KBM-7 (cell line): Measurements from ENCODE around the gene RSPO4.
A peak's percentile ranks its signal among the peaks of the same experiment; 100 is the strongest.

Experiments used
- DNase-seq: peaks from one replicate; pipeline ENCODE4 v3.0.0-alpha.2; 2015
- in situ Hi-C: fragments of 300-500 bp; cut with MboI; formaldehyde crosslinking; loops from 2 replicates; pipeline ENCODE4 v1.14.3; 2020; ENCODE audit warnings: low sequenced_read_pairs, low pct_unique_long_range_greater_than_20kb, mixed read lengths

The RSPO4 gene

DNA sequence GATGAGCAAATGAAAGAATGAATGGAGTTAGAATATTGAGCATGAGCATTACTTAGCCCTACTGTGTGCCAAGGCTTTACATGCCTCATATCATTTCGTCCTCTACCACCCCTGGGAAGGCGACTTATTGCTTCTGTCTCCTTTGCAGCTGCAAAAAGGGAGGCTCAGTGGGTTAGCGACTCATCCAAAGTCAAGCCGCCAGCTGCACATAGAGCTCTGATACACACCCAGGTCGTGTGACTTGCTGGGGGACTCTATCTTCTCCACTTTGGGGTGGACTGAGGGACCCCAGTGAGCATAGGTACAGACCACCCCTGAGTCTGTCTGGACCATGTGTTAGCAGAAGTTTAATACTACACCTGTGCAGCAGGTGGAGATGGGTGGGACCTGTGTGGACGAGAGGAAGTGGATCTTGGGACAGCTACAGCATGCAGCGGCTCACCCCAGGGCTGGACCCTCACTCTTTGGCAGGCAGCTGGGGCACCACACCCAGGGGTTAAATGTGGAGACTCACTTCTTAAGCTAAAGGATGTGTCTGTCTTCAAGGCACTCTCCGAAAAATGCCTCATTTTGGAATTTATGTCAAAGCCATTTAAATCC lies 49.8 kb downstream of the RSPO4 start:
- in situ Hi-C loops = loop anchor here (10.0 kb wide), 1 partner anchor 137 kb away; no protein-coding TSS in a partner anchor
- DNase-seq = no peak

DNA sequence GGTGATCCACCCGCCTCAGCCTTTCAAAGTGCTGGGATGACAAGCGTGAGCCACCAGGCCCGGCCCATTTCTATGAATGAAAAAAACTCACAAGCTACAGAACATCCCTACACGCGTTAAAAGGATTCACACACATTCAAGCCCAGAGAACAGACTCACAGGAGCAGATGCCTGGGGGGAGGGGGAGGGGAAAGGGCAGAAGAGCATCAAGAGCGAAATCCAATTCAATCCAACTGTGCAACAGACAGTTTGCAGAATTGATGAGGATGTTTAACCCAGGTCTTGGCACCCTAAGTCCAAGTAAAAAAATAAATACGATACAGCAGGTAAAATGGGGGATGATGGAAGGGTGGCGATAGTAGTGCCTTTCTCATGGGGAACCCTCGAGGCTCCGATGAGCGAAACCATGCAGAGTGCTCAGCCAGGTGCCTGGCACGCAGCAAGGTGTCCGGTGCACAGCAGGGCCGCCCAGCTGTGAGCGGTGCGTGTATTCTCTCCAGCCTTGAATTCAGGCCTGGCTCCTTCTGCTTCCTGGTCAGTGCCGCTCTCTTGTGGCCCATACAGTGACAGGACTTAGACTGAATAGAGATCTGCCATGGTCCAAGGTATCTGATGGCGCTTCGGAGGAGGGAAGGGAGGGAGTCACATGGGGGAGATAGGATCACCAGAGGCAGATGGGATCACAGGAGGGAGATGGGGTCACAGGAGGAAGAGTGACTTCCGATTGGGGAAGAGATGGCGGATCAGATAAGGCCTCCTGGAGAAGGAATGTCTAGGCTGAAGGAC lies 50.5 kb downstream of the RSPO4 start:
- in situ Hi-C loops = loop anchor here (10.0 kb wide), 1 partner anchor 137 kb away; no protein-coding TSS in a partner anchor
- DNase-seq = no peak

DNA sequence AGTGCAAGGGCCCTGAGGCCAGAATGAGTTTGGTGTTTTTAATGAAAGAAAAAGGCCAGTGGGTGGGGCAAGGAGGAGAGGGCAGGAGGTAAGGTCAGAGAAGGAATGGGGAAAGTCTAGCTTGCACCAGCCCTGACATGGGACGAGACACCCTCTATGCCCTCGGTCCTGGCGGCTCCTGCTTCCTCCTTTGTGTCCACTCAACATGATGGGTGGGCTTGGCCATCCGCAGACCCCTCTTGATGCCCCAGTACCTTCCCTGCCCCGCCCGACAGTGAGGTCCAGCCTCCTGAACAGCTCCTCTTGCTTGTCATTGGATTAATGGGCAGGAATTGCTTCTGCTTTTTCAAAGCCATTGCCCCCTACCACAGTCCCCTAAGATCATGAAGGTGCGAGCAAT lies 52.4 kb downstream of the RSPO4 start:
- in situ Hi-C loops = loop anchor here (10.0 kb wide), 1 partner anchor 135 kb away; no protein-coding TSS in a partner anchor
- DNase-seq = no peak

DNA sequence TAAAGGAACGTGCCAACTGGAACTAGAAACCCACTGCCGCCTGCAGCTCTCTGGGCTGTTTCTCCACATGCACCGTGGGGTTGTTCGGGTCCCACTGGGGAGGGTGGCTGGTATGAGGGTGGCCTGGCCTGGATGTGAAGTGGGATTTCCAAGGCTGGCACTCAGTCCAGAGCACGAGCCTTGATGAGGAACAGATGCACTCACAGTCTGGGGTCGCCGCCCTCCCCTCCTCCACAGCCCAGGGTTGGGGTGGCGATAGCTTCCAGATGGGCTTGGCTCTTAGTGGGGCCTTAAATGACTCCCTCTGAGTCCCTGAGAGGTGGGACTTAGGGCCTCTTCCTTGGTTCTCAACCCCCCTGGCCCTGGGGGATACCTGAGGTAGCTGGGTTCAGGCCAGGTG lies 55.3 kb downstream of the RSPO4 start:
- in situ Hi-C loops = no loop called here
- no peak for DNase-seq

DNA sequence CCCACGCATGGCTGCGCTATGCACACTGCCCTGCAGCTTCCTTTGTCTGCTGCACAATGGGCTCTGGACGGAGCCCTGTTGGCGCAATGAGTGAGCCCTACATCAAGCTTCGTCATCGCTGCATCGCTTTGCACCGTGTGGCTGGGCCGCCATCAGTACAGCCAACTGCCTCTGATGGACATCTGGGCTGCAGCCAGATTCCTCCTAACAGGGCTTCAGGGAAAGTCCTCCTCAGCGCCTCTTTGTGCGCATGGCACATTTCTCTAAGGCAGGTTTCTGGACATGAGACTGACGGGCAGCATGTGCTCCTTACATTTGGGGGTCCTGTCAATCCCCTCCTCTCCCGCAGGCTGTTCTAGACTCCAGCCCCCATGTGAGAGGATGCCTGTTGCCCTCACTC lies 56.3 kb downstream of the RSPO4 start:
- in situ Hi-C loops = no loop called here
- DNase-seq = no peak

DNA sequence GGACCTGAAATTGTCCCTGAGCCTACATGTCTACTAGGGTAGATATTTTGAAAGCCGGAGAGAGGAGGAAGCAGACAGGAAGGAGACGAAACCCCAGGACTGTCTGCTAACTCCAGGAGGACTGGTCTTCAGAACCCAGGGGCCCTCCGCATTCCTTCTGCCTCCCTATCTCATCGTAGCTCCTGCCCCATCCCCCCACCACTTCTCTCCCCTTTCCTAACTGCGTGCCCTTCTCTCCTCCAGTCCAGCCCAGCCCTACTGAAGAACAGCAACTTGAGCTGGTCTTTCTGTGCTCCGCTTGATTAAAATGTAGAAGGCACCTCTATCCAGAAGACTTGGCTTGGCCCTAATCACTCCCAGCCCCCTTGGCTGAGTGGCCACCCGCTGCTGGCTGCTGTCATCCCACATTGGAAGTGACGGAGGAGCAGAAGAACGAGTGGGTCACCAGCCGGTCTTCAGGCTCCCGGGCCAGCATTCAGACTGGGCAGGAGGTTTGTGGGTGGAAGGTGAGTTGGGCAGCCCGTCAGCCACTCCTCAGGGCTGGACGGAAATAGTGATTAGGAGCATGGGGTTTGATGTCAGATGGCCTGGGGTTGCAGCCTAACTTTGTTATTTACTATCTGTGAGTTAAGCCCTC lies 57.2 kb downstream of the RSPO4 start:
- no peak for DNase-seq
- in situ Hi-C loops = no loop called here

DNA sequence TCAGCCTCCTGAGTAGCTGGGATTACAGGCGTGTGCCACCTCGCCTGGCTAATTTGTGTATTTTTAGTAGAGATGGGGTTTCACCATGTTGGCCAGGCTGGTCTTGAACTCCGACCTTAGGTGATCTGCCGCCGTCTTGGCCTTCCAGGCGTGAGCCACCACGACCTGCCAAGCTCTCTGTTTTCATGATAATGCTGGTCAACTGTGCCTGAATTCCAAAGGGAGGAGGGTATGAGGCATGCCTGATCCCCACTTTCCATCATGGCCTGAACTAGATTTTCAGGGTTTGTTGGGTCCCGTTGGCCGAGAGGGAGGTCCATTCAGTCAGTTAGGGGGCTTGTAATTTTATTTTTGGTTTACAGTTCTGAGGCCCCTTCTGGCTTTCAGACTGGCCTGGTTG lies 58.0 kb downstream of the RSPO4 start:
- in situ Hi-C loops = no loop called here
- no peak for DNase-seq

DNA sequence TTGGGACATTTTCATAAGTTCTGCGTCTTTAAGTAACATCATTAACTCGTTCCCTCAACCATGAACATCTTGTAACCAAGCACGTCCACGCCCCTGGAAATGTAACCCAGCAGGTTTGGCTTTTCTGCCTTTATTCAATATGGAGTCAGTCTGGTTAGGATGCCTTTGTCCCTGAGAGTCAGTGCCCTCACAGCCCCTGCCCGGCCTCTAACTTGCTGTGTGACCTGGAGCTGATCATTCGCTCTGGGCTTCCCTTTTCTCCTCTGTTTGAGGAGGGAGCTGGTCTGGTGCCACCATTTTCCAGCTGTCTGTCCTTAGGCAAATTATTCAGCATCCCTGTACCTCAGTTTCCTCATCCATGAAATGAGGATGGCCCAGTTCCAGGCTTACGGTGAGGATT lies 59.5 kb downstream of the RSPO4 start:
- DNase-seq = no peak
- in situ Hi-C loops = no loop called here

DNA sequence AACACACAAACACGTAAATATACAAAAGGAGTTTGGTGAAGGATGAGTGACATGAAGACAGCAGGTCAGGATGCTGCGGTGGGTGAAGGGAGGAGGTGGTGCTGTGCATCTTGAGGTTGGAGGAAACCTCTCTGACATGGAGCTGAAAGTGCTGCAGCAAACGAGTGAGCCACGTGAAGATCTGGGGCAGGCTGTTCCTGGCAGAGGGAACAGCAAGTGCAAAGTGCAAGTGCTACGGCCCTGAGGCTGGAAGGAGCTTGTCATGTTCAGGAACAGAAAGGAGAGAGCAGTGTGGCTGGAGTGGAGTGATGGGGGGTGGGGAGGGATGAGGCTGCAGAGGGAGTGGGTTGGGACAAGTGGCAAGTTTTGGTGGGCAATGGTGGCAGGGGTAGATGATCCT lies 61.2 kb downstream of the RSPO4 start:
- in situ Hi-C loops = no loop called here

DNA sequence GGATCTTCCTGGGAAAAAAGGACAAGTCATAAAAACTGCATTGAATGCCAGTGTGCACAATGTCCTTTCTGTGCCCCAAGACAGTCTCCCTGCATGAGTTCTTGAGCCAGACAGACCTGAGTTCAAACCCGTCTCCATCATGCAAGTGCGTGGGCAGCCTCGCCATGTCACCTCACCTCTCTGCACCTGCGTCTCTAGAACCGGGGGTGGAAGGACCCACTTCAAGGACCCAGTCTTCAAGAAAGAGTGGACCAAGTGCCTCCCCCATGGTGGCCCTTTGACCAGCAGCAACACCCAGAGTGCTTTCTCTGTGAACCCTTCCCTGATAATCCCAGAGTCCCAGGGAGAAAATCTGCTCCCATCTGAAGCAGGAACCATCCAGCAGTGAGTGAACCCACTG lies 62.5 kb downstream of the RSPO4 start:
- in situ Hi-C loops = no loop called here
- no peak for DNase-seq

More for the DNA sequence above, 61.2 kb downstream of the RSPO4 start:
- no peak for DNase-seq

DNA sequence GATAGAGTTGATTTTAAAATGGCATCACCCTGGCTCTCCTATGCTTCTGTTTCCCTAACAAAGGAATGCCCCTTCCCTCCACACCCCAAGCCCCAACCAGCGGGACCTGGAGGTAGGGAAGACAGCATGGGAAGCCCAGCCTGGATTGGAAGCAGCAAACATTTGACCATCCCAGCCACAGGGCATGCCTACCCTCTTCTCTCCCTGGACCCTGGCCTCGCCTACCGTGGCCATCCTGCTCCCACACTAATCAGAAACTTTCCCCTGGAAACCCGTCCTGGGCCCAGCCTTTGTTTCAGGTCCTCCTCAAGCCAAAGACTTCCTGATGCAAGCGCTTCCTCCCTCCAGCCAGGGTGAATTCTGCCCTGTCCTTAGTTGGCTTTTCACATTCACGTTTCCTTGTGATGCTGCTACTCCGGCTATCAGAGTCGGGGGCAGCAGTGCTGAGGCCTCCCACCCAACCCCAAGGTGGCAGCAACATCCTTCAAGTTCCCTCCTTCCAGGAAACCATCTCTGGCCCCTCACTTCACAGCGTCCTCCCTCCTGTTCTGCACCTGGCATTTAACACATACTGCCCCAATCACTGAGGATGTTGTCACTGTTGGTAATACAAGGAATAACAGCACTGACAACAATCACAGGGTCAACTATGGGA lies 67.8 kb downstream of the RSPO4 start:
- no peak for DNase-seq
- in situ Hi-C loops = no loop called here

DNA sequence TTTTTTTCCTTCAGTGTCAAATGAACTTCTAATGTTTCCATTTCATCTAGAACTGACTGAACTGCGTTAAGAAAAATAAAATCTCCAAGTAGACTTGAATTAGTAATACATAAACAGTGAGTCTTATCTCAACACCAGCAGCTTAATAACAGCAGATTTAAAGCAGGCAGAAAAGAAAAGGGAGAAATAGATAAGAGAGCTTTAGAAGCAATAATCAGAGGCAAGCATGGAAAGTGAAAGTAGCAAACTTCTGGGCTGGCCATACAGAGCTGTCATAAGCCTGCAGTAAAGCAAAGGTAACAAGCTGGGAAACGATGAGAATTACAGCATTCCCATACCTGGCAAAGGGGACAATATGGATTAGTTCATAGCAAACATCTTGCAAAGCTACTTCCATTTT lies 69.1 kb downstream of the RSPO4 start:
- DNase-seq = no peak
- in situ Hi-C loops = no loop called here

DNA sequence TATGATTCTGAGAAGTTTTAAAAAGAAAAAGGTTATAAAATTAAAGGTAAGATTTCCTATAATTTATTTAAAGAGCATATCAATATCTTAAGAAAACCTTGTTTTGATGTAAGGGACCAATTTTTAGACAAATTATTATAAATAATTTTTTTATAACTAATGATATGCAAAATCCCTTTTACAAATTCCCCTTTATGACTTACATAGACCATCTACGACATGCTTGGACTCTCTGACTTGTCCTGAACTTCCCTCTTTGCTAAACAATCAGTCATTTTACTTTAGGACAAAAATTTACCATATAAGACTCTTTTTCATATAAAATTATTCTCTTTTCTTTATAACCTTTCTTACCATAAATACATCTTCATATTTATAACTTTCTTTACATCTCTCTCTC lies 70.7 kb downstream of the RSPO4 start:
- in situ Hi-C loops = no loop called here
- peak; percentile 47 for DNase-seq

DNA sequence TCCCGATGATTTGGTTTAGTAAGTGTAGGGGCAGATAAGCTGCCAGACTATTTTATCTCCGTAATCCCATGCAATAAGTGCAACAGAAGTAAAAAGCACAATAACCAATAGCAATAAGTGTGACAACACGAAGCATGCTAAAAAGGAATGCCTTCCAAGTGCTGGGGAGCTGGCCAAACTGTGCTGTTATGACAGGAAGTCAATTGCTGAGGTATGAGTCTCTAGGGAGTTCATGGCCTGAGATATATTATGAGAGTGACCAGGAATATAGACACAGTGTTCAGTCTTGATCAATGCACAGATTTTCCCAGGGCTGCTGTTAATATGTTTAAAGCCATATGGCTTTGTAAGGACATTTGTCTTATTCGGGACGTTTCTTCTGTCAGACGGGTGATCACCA lies 75.4 kb downstream of the RSPO4 start:
- in situ Hi-C loops = no loop called here
- no peak for DNase-seq

DNA sequence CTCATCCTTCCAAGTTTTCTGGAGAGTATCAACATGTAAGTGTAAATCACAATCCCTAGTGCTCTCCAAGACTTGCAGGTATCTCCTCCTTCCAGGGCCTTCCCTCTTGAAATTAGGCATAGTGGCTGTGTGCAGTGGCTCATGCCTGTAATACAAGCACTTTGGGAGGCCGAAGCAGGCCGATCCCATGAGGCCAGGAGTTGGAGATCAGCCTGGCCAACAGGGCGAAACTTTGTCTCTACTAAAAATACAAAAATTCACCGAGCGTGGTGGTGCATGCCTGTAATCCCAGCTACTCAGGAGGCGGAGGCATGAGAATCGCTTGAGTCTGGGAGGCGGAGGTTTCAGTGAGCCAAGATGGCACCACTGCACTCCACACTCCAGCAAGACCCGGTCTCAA lies 76.6 kb downstream of the RSPO4 start:
- in situ Hi-C loops = no loop called here
- DNase-seq = no peak

DNA sequence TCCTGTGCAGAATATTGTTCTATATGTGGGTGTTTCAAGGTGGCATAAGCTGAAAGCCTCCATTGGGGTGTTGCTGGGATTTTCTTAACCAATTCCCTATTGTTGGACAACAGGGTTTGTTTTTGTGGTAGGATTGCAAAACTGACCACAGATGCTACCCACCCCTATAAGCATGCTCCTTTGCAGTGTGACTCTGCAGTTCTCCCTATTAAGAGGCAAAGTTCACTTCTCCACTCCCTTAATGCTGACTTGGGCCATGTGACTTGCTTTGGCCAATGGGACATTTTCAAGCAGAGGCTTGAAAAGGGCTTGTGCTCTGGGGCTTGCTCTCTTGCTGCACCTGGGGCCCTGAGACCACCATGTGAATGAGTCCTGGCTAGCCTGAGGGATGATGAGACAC lies 77.5 kb downstream of the RSPO4 start:
- in situ Hi-C loops = no loop called here
- no peak for DNase-seq

DNA sequence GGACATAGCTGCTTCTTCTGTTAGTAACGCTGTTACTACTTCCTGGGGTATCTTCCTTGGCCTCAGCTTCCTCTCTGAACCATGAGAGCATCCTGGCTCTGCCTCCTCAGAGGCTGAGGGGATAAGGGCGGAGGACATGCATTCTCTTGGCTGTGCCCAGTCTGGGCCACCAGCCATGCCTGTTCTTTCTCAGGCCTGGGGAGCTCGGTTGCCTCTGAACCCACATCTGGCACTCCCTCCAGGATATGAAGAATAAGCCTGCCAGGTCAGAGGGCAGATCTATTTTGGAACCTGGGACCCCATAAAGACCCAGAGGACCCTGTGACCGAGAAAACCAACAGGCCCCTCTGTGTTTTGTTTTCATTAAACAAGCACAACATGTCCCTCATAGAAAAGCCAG lies 79.3 kb downstream of the RSPO4 start:
- in situ Hi-C loops = no loop called here
- no peak for DNase-seq

DNA sequence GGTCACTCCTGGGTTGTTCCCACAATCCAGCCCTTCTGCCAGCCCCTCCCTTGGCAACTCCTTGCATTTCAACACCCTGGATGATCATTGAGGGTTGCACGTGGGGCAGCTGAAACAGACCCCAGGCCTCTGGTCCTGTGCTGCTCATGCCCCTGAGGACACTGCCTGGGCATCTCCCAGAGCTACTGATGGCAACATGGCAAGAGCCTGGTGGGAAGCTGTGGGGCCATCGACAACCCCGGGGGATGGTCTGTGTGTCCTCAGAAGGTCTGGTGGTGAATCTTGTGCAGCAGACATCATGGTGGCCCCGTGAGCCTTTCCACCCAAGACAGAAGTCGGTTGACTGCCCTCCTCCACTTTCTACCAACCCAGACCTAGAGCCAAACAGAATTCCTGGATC lies 81.0 kb downstream of the RSPO4 start:
- in situ Hi-C loops = no loop called here
- no peak for DNase-seq

DNA sequence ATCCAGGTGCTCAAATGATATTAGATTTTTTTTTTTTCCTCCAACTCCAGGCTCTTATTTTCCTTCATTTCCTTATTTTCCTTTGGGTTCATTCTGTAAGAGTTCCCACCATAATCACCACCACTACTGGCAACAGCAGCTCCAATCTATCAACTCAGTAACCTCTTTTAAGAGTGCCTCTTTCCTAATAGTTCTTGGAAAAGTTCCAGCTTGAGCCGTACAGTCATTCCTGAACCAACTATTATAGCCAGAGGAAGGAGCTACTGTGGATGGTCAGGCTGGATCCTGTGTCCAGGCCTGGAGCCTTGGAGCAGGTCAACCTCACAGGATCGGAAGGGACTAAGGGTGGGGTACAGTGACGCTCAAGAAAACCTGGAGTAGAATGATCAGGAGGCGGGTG lies 81.8 kb downstream of the RSPO4 start:
- DNase-seq = no peak
- in situ Hi-C loops = no loop called here

DNA sequence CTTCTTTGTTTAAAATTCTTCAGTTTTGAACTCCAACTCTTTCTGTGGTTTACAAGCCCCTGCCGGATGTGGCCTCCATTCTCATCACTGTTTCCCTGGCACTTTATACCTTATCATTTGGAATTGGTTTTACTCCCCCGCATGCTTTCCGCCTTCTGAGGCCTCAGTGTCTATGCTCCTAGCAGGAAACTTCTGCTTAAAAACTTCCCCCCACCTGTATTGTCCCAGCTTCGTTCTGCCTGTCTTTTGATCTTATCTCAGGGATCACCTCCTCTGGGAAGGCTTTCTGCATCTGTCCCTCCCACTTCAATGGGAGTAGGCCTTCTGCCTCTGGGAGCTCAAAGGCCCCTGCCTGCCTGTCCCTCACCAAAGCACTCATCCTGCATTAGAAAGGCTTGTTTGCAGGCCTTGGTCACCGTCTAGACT lies 82.6 kb downstream of the RSPO4 start:
- in situ Hi-C loops = no loop called here
- DNase-seq = peak; percentile 65
